Right lobe of liver (tissue), 4 donors: ENCODE results near the gene HMOX2.

ENCODE experiments used
- POLR2A ChIP-seq: fragments of 450-650 bp; IDR thresholded peaks from one replicate; pipeline ENCODE4 v1.6.1; 2017; ENCODE audit warnings: antibody characterized with exemption, mild to moderate bottlenecking
- TF ChIP-seq, protein P1 (sequence below), 4 donors: fragments of 200-600 bp in 3 of 4; fragments of 450-650 bp in 1 of 4; IDR thresholded peaks; one replicate each; pipeline versions ENCODE4 v1.5.1 to v1.8.0; 2016 to 2022; ENCODE audit warnings: antibody characterized with exemption in 4 of 4, mild to moderate bottlenecking in 2 of 4
- donor health status: DM: no; HTN: no; CAD: no.
- donor health status: DM: no; HTN: no; CAD: no.
- donor health status: DM: no; HTN: yes; CAD: no.

DNA sequence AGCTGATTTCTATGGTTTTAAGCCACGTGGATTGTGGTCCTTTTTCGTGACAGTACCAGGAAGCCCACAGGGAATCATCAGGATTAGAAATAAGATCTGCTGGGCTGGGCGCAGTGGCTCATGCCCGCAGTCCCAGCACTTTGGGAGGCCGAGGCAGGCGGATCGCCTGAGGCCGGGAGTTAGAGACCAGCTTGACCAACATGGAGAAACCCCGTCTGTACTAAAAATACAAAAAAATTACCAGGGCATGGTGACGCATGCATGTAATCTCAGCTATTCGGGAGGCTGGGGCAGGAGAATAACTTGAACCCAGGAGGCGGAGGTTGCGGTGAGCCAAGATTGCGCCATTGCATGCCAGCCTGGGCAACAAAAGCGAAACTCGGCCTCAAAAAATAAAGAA, 8.3 kb upstream of the HMOX2 start:
- TF ChIP-seq, protein P1, sequence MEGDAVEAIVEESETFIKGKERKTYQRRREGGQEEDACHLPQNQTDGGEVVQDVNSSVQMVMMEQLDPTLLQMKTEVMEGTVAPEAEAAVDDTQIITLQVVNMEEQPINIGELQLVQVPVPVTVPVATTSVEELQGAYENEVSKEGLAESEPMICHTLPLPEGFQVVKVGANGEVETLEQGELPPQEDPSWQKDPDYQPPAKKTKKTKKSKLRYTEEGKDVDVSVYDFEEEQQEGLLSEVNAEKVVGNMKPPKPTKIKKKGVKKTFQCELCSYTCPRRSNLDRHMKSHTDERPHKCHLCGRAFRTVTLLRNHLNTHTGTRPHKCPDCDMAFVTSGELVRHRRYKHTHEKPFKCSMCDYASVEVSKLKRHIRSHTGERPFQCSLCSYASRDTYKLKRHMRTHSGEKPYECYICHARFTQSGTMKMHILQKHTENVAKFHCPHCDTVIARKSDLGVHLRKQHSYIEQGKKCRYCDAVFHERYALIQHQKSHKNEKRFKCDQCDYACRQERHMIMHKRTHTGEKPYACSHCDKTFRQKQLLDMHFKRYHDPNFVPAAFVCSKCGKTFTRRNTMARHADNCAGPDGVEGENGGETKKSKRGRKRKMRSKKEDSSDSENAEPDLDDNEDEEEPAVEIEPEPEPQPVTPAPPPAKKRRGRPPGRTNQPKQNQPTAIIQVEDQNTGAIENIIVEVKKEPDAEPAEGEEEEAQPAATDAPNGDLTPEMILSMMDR (IDR thresholded peaks at IDR 0.05) = no peak
- TF ChIP-seq POLR2A = no peak
